ENCODE results near the gene STRADA.

- no peak for TF ChIP-seq EZH2 (IDR thresholded peaks at IDR 0.05; ENCODE audit: low read depth, unreplicated experiment)
- TF ChIP-seq CTCF (conservative IDR thresholded peaks at IDR 0.05; ENCODE audit: low read depth in 2 of 2) = no peak
- no peak for TF ChIP-seq REST (IDR thresholded peaks at IDR 0.05; ENCODE audit: unreplicated experiment)
- no peak for TF ChIP-seq EZH2phosphoT487 (IDR thresholded peaks at IDR 0.05; ENCODE audit: unreplicated experiment)
- no peak for TF ChIP-seq POLR2AphosphoS5 (IDR thresholded peaks at IDR 0.05; ENCODE audit: low read depth)
- no peak for TF ChIP-seq NANOG (IDR thresholded peaks at IDR 0.05; ENCODE audit: borderline replicate concordance)
Observed at GRCh38 chr17:63752707-63753106, 11.1 kb upstream of the STRADA start.
